ENCODE data around the gene ADAM12. TPM values are rescaled to one million over a fixed set of nuclear protein-coding genes. Genes with fewer than 3 reads are reported as not detected.

Gene ADAM12
- total and polyA plus RNA-seq, 8 donors = 0.03 to 3.7 (median 0.15) TPM

- 54 to 55% methylated on average over 4 of the region's 4 CpGs for WGBS, 2 donors
- FAIRE-seq (no peak), ATAC-seq (no peak), DNase-seq (no peak)
- intact Hi-C loops (cut with DNase I) = loop anchor here in 1 of 3 donors (10.0 kb wide), 1 partner anchor 816 kb away; no protein-coding TSS in a partner anchor
- H3K4me3 ChIP-seq = no peak overlapping the region
- H3K27me3 ChIP-seq = no peaks in the 10 kb centered on the region
- H3K27ac ChIP-seq = no peak overlapping the region
- H3K36me3 ChIP-seq = no peaks in the 10 kb centered on the region
- no peaks in the 10 kb centered on the region for H3K4me1 ChIP-seq
- TF ChIP-seq, protein P1, sequence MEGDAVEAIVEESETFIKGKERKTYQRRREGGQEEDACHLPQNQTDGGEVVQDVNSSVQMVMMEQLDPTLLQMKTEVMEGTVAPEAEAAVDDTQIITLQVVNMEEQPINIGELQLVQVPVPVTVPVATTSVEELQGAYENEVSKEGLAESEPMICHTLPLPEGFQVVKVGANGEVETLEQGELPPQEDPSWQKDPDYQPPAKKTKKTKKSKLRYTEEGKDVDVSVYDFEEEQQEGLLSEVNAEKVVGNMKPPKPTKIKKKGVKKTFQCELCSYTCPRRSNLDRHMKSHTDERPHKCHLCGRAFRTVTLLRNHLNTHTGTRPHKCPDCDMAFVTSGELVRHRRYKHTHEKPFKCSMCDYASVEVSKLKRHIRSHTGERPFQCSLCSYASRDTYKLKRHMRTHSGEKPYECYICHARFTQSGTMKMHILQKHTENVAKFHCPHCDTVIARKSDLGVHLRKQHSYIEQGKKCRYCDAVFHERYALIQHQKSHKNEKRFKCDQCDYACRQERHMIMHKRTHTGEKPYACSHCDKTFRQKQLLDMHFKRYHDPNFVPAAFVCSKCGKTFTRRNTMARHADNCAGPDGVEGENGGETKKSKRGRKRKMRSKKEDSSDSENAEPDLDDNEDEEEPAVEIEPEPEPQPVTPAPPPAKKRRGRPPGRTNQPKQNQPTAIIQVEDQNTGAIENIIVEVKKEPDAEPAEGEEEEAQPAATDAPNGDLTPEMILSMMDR (IDR thresholded peaks at IDR 0.05) = no peak
- H3K9me3 ChIP-seq = no peaks in the 10 kb centered on the region
Observed at GRCh38 chr10:126118476-126118875, 269.8 kb downstream of the ADAM12 start.

DNA sequence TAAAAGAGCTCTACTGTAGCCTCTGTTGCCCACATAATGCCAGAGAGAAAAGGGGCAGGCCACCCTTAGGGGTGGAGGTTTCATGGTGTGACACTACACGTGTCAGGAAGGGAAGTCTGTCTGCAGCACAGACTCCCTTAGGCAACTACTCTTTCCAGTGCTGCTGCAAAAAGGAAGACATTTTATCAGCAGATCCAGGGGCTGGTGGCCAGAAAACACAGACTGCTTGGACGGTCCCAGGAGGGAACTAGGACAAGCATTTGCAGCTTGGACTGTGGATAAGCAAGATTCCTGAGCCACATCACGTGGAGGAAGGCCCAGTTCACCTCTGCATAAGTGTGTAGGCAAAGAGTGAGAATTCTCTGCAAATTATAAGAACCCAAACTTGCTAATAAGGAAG, 271.1 kb downstream of the ADAM12 start:
- FAIRE-seq (no peak), ATAC-seq (no peak), DNase-seq (no peak)
- Histone ChIP-seq H3K4me3 (no peak overlapping the region), H3K9me3 (no peaks in the 10 kb centered on the region), H3K36me3 (no peaks in the 10 kb centered on the region), H3K4me1 (no peaks in the 10 kb centered on the region), H3K27ac (no peak overlapping the region), H3K27me3 (no peaks in the 10 kb centered on the region)
- intact Hi-C loops (cut with DNase I) = loop anchor here in 1 of 3 donors (10.0 kb wide), 1 partner anchor 818 kb away; no protein-coding TSS in a partner anchor
- 45 to 48% methylated on average over 3 of the region's 3 CpGs for WGBS, 2 donors
- TF ChIP-seq, protein P1 (IDR thresholded peaks at IDR 0.05) = no peak

DNA sequence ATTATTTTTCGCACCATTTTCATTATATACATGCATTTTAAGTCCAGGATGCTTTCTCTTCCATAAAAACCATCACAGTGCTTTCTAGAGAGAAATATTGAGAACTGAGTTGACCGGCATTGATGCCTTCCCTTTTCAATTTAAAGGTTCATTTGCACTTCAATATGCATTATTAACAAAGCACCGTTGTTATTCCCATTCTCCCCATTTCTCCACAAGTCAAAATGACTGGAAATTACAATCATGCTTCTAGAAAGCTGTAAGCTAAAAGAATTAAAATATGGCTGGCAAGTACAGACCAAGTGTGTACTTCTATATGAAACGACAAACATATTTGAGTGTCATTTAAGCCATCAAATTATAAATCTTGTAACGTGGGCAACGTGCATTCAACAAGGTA, 272.4 kb downstream of the ADAM12 start:
- no peak overlapping the region for H3K27ac ChIP-seq
- WGBS, 2 donors = 55 to 65% methylated on average over 6 of the region's 6 CpGs
- no peaks in the 10 kb centered on the region for H3K4me1 ChIP-seq
- no peaks in the 10 kb centered on the region for H3K27me3 ChIP-seq
- intact Hi-C loops (cut with DNase I) = loop anchor here in 1 of 3 donors (10.0 kb wide), 1 partner anchor 819 kb away; no protein-coding TSS in a partner anchor
- TF ChIP-seq, protein P1 (IDR thresholded peaks at IDR 0.05) = no peak
- DNase-seq (no peak), ATAC-seq (no peak), FAIRE-seq (no peak)
- H3K4me3 ChIP-seq = no peak overlapping the region
- no peaks in the 10 kb centered on the region for H3K36me3 ChIP-seq
- H3K9me3 ChIP-seq = no peaks in the 10 kb centered on the region

GRCh38 chr10:126114884-126115555, 273.3 kb downstream of the ADAM12 start:
- ATAC-seq (no peak), DNase-seq (no peak), FAIRE-seq (no peak)
- 34 to 39% methylated on average over 8 of the region's 8 CpGs for WGBS, 2 donors
- Histone ChIP-seq H3K27me3 (no peaks in the 10 kb centered on the region), H3K9me3 (no peaks in the 10 kb centered on the region), H3K4me1 (no peaks in the 10 kb centered on the region), H3K36me3 (no peaks in the 10 kb centered on the region), H3K4me3 (no peak overlapping the region), H3K27ac (no peak overlapping the region)
- intact Hi-C loops (cut with DNase I) = loop anchor here in 1 of 3 donors (10.0 kb wide), 1 partner anchor 820 kb away; no protein-coding TSS in a partner anchor
- TF ChIP-seq, protein P1 (IDR thresholded peaks at IDR 0.05) = no peak

DNA sequence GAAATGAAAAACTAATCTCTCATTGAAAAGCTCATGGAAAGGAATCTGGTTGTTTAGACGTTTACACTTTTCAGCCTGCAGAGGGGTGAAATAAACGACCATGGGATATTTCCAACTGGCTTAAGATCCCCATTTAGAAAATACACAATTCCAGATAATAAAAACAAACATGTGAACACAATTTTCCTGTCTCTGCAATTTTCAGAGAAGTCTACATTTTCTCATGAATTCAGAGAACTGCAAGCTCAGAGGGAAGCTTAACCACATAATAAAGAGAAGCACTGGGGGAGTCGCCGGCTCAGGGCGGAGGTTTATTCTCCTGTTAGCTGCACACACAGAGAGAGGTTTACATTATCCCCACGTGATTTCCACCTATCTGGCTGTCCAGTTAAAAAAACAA, 276.8 kb downstream of the ADAM12 start:
- 49 to 61% methylated on average over 6 of the region's 6 CpGs for WGBS, 2 donors
- intact Hi-C loops (cut with DNase I) = loop anchor here in 1 of 3 donors (10.0 kb wide), 1 partner anchor 823 kb away; no protein-coding TSS in a partner anchor
- no peaks in the 10 kb centered on the region for H3K27me3 ChIP-seq
- no peak for FAIRE-seq
- peak in 2 of 4 donors; percentile 27 to 36 for ATAC-seq
- H3K36me3 ChIP-seq = no peaks in the 10 kb centered on the region
- TF ChIP-seq, protein P1 (IDR thresholded peaks at IDR 0.05) = no peak
- no peak overlapping the region for H3K4me3 ChIP-seq
- no peak overlapping the region for H3K27ac ChIP-seq
- no peak for DNase-seq
- H3K4me1 ChIP-seq = no peaks in the 10 kb centered on the region
- no peaks in the 10 kb centered on the region for H3K9me3 ChIP-seq
